NB4 (cell line): ENCODE results near the gene TRA2B.

Experiments
- CTCF ChIP-seq: IDR thresholded peaks from one replicate; pipeline ENCODE4 v1.5.1; 2012; ENCODE audit warnings: low read depth, low read length
- MAX ChIP-seq: IDR thresholded peaks from 2 replicates; pipeline ENCODE4 v1.6.1; 2011; ENCODE audit warnings: low read depth, low read length
- MYC ChIP-seq: IDR thresholded peaks from 2 replicates; pipeline ENCODE4 v1.6.1; 2011; ENCODE audit warnings: low read depth, low read length
- POLR2A ChIP-seq: IDR thresholded peaks from 2 replicates; pipeline ENCODE4 v1.6.1; 2011; ENCODE audit warnings: mild to moderate bottlenecking; ENCODE audit not compliant: insufficient read length; ENCODE audit errors: extremely low read depth

- TF ChIP-seq CTCF = no peak
- no peak for TF ChIP-seq POLR2A
- no peak for TF ChIP-seq MAX
- TF ChIP-seq MYC = no peak
These were observed 12.9 kb upstream of the TRA2B start for GRCh38 chr3:185950728-185951127.
